GM21723 (cell line): ENCODE results near the gene USP10.

Source experiments
- ATAC-seq: cut with Tn5 transposase; IDR thresholded peaks from one replicate; pipeline ENCODE4 v1.9.1; 2021; ENCODE audit warnings: mild to moderate bottlenecking, moderate library complexity; ENCODE audit not compliant: unreplicated experiment

Gene USP10

DNA sequence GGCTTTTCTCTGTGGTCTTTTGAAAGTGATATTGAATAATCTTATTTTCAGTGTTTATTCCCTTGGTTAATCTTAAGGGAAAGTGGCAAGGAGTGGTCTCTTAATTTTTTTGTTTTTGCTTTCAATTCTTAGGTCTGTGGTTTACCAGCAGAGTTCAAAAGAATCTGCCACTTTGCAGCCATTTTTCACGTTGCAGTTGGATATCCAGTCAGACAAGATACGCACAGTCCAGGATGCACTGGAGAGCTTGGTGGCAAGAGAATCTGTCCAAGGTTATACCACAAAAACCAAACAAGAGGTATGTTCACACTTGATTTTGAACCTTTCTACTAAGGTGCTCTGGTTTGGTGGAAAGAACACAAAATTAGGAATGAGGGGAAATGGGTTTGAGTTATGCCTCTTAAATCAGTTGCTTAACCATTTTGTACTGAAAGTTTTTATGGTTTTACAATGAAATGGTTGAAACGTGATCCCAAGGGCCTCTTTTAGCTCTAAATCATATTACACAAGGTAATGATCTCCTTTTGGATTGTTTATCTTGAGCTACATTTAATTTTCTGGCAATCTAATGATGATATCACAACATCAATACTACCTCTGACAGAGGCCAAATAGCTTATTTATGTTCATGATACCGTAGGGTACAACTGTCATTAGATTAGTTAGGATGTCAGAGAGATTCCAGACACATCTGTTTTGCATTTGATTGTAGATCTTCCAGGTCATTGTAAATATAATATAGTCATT, 68.4 kb downstream of the USP10 start:
- ATAC-seq, result no peak

DNA sequence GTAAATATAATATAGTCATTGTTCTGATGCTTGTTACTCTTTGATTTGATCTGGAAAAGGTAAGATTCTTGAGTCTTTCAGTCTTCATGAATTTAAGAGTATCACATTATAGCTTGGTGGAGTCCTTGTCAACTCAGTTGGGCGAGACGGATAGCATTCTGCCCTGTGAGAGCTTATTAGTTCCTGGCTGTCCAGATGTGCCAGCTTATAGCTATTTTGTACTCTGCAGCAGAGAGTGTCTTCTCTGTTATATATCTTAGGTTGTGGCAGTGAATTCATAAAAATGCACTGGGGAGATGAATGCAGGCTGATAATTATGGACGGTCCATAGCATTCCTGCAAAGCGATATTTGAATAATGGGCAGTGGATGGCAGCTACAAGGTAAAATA, 69.0 kb downstream of the USP10 start:
- ATAC-seq, result no peak

- ATAC-seq, result no peak
Observed at GRCh38 chr16:84769416-84769815, 69.6 kb downstream of the USP10 start.

GRCh38 chr16:84773312-84773711, 73.5 kb downstream of the USP10 start:
- no peak for ATAC-seq

DNA sequence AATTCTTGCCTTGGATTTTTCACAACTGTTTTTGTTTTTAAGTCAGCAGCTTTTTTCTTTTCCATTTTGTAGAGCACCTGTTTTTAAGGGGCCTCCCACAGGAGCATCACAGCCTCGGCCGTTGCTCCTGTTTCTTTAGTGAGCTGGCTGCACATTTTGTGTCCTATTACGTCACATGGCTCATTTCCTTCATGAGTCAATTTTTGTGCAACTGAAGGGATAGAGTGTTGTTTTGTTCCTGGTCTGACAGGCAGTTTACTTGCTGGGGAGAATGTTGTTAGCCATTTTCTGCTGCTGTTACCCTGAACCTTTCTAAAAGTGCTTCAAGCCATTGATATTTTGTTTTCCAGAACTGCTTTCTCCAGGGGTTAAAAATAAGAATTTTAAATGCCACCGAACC, 75.0 kb downstream of the USP10 start:
- no peak for ATAC-seq

GRCh38 chr16:84775262-84775810, 75.5 kb downstream of the USP10 start:
- no peak for ATAC-seq

- ATAC-seq, result no peak
Observed at GRCh38 chr16:84777435-84777834, 77.6 kb downstream of the USP10 start.

DNA sequence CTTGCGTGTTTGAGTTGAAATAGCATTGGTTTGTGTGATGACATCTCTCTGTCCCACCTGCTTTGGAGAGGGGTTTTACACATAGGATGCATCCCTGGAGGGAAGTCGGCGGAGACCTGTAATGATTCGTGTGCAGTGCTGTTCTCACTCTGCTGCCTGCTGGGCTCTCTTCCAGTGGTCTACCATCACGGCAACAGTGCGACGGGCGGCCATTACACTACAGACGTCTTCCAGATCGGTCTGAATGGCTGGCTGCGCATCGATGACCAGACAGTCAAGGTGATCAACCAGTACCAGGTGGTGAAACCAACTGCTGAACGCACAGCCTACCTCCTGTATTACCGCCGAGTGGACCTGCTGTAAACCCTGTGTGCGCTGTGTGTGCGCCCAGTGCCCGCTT, 78.9 kb downstream of the USP10 start:
- ATAC-seq, result no peak

DNA sequence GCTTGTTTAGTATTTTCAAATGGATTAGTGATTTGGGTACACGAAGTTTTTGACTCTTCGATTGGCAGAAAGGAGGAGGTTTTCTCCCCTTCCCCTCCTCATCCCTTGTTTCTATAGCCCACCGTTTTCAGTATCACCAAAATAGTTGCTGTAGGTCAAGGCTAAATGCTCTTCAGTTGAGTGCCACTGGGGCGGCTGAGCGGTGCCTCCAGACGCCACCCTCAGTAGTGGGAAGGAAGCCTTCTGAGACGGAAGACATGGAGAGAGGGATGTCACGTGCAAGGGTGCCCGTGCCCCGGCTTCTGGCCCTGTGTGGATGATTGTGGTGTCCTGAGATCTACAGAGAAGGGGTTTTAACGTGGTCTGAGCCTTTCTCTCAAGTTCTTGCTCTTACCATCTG, 80.3 kb downstream of the USP10 start:
- ATAC-seq, result no peak

DNA sequence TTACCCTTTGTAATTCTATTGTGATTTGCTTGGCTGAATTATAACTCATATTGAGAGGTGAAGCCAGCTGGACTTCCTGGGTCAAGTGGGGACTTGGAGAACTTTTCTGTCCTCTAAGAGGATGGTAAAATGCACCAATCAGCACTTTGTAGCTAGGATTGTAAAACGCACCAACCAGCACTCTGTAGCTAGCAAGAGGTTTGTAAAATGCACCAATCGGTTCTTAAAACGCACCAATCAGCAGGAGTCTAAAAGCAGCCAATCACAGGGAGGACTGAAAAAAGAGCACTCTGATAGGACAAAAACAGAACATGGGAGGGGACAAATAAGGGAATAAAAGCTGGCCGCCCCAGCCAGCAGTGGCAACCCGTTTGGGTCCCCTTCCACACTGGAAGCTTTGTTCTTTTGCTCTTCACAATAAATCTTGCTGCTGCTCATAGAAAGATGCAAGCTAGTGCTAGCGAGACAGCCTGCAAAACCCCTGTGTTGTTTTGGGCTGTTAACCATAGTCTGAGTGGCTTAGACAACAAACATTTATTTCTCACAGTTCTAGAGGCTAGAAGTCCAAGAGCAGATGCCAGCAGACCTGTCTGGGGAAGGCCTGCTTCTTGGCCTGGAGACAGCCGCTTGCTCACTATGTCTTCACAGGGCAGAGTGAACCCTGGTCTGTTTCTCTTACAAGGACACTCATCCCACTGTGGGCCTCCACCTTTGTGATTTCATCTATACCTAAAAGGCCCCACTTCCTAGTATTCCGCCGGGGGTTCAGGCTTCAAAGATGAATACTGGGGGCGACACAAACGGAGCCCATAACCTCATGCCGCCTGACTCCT, 81.0 kb downstream of the USP10 start:
- no peak for ATAC-seq

DNA sequence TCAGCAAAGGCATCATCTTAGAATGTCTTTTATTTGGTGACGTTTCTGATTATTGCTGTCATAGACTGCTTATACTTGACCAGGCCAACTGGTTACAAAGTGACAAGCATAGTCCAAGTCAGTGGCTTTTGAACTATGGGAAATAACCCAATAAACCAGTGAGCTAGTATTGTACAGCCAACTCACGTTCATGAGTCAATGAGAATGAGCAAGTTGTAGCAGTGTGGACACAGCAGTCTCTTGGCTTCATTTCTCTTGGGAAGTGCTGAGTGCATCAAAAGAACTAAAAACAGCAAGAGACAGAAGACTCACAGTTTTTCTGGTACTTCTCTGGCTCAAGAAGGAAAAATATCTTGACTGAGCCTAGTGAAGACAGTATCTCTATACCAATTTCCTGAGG, 83.0 kb downstream of the USP10 start:
- no peak for ATAC-seq

- no peak for ATAC-seq
Observed at GRCh38 chr16:84785843-84786581, 86.2 kb downstream of the USP10 start.

- no peak for ATAC-seq
Observed at GRCh38 chr16:84786605-84787262, 86.9 kb downstream of the USP10 start.

DNA sequence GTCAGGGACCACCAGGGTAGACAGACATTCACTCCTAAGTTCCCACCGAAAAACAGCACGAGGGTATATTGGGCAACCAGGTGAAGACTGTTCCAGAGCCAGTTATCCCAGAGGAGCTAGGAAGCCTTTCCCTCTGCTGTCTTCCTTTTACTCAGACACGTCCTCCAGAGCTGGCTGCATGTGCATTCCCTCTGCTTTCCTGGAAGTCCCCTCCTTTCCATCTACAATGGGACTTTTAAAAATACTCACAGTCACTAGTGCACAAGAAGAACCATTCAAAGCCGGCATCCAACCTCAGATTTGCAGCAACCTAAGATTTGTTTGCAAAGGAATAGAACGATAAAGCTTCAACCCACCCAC, 87.4 kb downstream of the USP10 start:
- ATAC-seq, result no peak

DNA sequence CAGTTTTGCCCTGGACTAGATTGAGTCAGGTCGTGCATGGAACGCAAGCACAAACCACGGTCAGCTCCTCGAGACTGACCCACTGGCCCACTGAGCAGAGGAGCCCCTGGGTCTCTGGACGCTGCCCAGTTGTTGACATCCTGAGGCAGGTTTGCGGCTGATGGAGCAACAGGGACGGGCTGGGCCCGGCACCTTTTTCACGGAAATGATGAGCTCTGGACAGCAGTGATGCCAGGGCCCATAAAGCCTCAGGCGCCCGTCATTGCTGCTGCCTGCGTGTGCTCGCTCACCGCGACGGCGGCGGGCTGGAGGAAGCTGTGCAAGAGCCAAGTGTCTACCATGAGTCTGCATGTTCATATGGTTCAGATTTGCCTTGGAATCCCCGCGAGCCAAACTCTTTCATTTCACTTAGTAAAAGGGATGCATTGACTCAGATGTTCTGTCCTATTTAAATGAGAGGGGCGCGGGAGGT, 89.2 kb downstream of the USP10 start:
- ATAC-seq, result no peak

DNA sequence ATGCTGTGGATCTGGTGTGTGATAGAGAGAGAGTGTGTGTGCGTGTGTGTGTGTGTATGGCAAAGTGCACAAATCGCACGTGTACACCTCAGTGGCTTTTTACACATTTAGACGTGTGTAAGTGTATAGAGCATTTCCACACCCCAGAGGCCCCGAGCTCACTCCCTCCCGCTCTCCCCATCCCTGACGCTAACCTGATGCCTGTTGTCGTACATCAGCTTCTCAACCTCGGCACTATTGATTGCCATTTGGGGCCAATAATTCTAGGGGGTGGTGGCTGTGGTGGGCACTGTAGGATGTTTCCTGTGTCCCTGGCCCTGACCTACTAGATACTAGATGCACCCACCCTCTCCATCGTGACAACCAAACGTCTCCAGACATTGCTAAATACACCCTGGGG, 89.6 kb downstream of the USP10 start:
- no peak for ATAC-seq

DNA sequence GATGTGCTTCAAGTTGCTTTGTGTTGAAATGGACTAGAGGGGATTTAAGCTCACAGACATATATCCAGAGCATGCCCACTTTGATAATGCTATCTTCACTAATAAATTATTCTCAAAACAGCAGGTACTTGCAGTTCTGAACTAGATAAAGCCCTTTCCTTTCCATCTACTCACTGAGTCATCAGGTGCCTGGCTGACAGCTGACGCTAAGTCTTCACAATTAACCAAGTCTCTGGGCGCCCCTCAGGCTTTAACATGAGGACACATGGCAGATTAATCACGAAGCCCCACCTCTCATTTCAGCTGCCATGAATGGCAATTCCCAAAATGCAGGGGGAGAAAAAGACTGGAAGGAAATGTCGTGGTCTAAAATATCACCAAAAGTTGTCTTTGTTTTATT, 90.5 kb downstream of the USP10 start:
- no peak for ATAC-seq

DNA sequence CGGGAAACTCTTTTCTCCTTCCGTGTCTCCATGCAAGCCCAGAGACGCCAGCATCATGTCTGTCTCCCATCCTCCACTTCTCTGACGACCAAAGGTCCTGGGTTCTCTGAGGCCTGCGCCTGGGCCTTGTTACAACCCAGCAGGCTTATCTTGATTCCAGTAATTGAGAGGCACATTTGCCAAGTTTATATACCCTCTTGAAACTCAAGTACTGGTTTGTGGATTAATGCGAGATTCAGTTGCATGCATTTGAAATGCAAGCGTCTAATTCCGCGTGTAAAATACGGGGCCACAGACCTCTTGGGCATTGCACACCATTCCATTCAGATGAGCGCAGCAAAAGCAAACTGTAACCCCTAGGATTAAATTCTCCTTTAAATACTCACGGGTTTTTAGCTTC, 91.3 kb downstream of the USP10 start:
- ATAC-seq, result no peak

DNA sequence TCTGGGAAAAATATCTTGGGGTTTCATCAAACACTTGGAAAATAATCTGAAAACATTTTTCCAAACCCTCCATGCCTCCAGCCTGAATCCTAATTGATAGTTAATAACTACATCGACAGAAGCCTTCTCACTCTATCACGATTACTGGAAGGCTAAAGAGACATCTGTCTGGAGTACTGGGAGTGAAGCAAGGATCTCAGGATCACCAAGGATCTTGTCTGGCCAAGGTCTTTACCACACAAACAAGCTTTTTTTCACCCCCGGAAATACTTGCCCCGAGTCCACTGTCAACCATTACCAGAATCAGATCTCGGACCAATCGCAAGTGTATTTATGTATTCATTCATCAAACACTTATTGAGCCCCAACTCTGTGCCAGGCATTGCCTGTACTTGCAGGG, 91.7 kb downstream of the USP10 start:
- no peak for ATAC-seq

- ATAC-seq, result no peak
Observed at GRCh38 chr16:84794186-84794585, 94.4 kb downstream of the USP10 start.

GRCh38 chr16:84794626-84795025, 94.8 kb downstream of the USP10 start:
- ATAC-seq, result no peak
